IPS-18c (cell line): ENCODE data around the gene SLC30A1.
A peak's percentile ranks its signal among the peaks of the same experiment; 100 is the strongest.
"Not testable (repeated sequence)": the region's sequence is repeated elsewhere in the genome, so short reads cannot be mapped to it uniquely, and the experiment has no call there.

Experiments used
- H3K4me3 ChIP-seq: 2 replicates; pipeline ENCODE4 v1.7.0; 2013; ENCODE audit warnings: low read depth, mild to moderate bottlenecking, low read length, moderate library complexity; ENCODE audit not compliant: insufficient read depth
- H3K9me3 ChIP-seq: one replicate; pipeline ENCODE4 v1.6.1; 2013; ENCODE audit warnings: mild to moderate bottlenecking, low read length, moderate library complexity; ENCODE audit not compliant: control insufficient read depth, insufficient read depth

SLC30A1 gene

GRCh38 chr1:211595419-211595818, 16.5 kb upstream of the SLC30A1 start:
- no peak overlapping the region for H3K4me3 ChIP-seq
- peaks cover 2% of the 10 kb centered on the region for H3K9me3 ChIP-seq

GRCh38 chr1:211591980-211592493, 13.1 kb upstream of the SLC30A1 start:
- Histone ChIP-seq H3K9me3 (no peaks in the 10 kb centered on the region), H3K4me3 (no peak overlapping the region)

GRCh38 chr1:211589782-211590721, 11.1 kb upstream of the SLC30A1 start:
- H3K4me3 ChIP-seq: no peak overlapping the region
- H3K9me3 ChIP-seq: no peaks in the 10 kb centered on the region

- no peak overlapping the region for H3K4me3 ChIP-seq
- no peaks in the 10 kb centered on the region for H3K9me3 ChIP-seq
These were observed 9.8 kb upstream of the SLC30A1 start for GRCh38 chr1:211588711-211589110.

GRCh38 chr1:211587123-211587522, 8.2 kb upstream of the SLC30A1 start:
- no peak overlapping the region for H3K4me3 ChIP-seq
- H3K9me3 ChIP-seq: no peaks in the 10 kb centered on the region

- no peaks in the 10 kb centered on the region for H3K9me3 ChIP-seq
- H3K4me3 ChIP-seq: no peak overlapping the region
These were observed 7.6 kb upstream of the SLC30A1 start for GRCh38 chr1:211586538-211586937.

GRCh38 chr1:211583011-211583992, 4.3 kb upstream of the SLC30A1 start:
- H3K9me3 ChIP-seq: no peaks in the 10 kb centered on the region
- H3K4me3 ChIP-seq: no peak overlapping the region

GRCh38 chr1:211581526-211581925, 2.6 kb upstream of the SLC30A1 start:
- no peaks in the 10 kb centered on the region for H3K9me3 ChIP-seq
- H3K4me3 ChIP-seq: no peak overlapping the region

- Histone ChIP-seq H3K4me3 (no peak overlapping the region), H3K9me3 (no peaks in the 10 kb centered on the region)
These were observed 1.3 kb upstream of the SLC30A1 start for GRCh38 chr1:211580303-211580687.

- peak overlapping the region; percentile 80 for H3K4me3 ChIP-seq
- no peaks in the 10 kb centered on the region for H3K9me3 ChIP-seq
These were observed 710 bp upstream of the SLC30A1 start for GRCh38 chr1:211579440-211580302.

- no peaks in the 10 kb centered on the region for H3K9me3 ChIP-seq
- H3K4me3 ChIP-seq: peak overlapping the region; percentile 80
These were observed 932 bp downstream of the SLC30A1 start for GRCh38 chr1:211577819-211578639.

- Histone ChIP-seq H3K9me3 (no peaks in the 10 kb centered on the region), H3K4me3 (peak overlapping the region; percentile 80)
These were observed 1.6 kb downstream of the SLC30A1 start for GRCh38 chr1:211577277-211577818.

GRCh38 chr1:211576717-211577116, 2.2 kb downstream of the SLC30A1 start:
- H3K4me3 ChIP-seq: no peak overlapping the region
- no peaks in the 10 kb centered on the region for H3K9me3 ChIP-seq

- no peak overlapping the region for H3K4me3 ChIP-seq
- H3K9me3 ChIP-seq: no peaks in the 10 kb centered on the region
These were observed 4.3 kb downstream of the SLC30A1 start for GRCh38 chr1:211574705-211575104.

- H3K4me3 ChIP-seq: no peak overlapping the region
- no peaks in the 10 kb centered on the region for H3K9me3 ChIP-seq
These were observed 7.0 kb downstream of the SLC30A1 start for GRCh38 chr1:211571998-211572397.

GRCh38 chr1:211570378-211570777, 8.6 kb downstream of the SLC30A1 start:
- not testable (repeated sequence) for H3K4me3 ChIP-seq, H3K9me3 ChIP-seq
